Cerebellar nuclear complex (tissue), 1 donor: ENCODE results near the gene JAZF1.

Source experiments
- DNase-seq, 2 experiments: peaks; one replicate each; lab custom pipeline; 2025; lab: John Stamatoyannopoulos, UW

Gene JAZF1

GRCh38 chr7:27967639-27968038, 213.0 kb downstream of the JAZF1 start:
- no peak for DNase-seq

GRCh38 chr7:27966219-27966780, 214.3 kb downstream of the JAZF1 start:
- no peak for DNase-seq

- DNase-seq: no peak
These were observed 214.9 kb downstream of the JAZF1 start for GRCh38 chr7:27965650-27966049.

- no peak for DNase-seq
These were observed 215.8 kb downstream of the JAZF1 start for GRCh38 chr7:27964820-27965219.

GRCh38 chr7:27963056-27963455, 217.5 kb downstream of the JAZF1 start:
- DNase-seq: no peak

- no peak for DNase-seq
These were observed 218.3 kb downstream of the JAZF1 start for GRCh38 chr7:27962273-27962672.

GRCh38 chr7:27961255-27961654, 219.3 kb downstream of the JAZF1 start:
- no peak for DNase-seq

- DNase-seq: no peak
These were observed 220.2 kb downstream of the JAZF1 start for GRCh38 chr7:27960415-27960814.

- DNase-seq: no peak
These were observed 221.6 kb downstream of the JAZF1 start for GRCh38 chr7:27958933-27959548.

- no peak for DNase-seq
These were observed 225.0 kb downstream of the JAZF1 start for GRCh38 chr7:27955596-27955995.

- no peak for DNase-seq
These were observed 225.6 kb downstream of the JAZF1 start for GRCh38 chr7:27955011-27955410.

- no peak for DNase-seq
These were observed 226.8 kb downstream of the JAZF1 start for GRCh38 chr7:27953777-27954176.

GRCh38 chr7:27953361-27953760, 227.2 kb downstream of the JAZF1 start:
- DNase-seq: no peak

- no peak for DNase-seq
These were observed 227.9 kb downstream of the JAZF1 start for GRCh38 chr7:27952456-27953285.

GRCh38 chr7:27950123-27950522, 230.5 kb downstream of the JAZF1 start:
- no peak for DNase-seq

- DNase-seq: no peak
These were observed 231.7 kb downstream of the JAZF1 start for GRCh38 chr7:27948861-27949260.

GRCh38 chr7:27947586-27948278, 232.9 kb downstream of the JAZF1 start:
- DNase-seq: no peak

- DNase-seq: no peak
These were observed 234.2 kb downstream of the JAZF1 start for GRCh38 chr7:27946351-27946750.

GRCh38 chr7:27945058-27945795, 235.4 kb downstream of the JAZF1 start:
- DNase-seq: no peak

GRCh38 chr7:27944643-27945042, 236.0 kb downstream of the JAZF1 start:
- DNase-seq: no peak

GRCh38 chr7:27943241-27943640, 237.4 kb downstream of the JAZF1 start:
- DNase-seq: no peak

- no peak for DNase-seq
These were observed 237.9 kb downstream of the JAZF1 start for GRCh38 chr7:27942711-27943110.
